ENCODE data around the gene PPTC7. TPM values are rescaled to one million over a fixed set of nuclear protein-coding genes. Genes with fewer than 3 reads are reported as not detected.

Gene PPTC7
- total and polyA plus RNA-seq, 2 of the 8 experiments (the other 6 are each of a cell fraction or from before 2014, with no cell fraction given): 8.1 to 15.9 TPM

DNA sequence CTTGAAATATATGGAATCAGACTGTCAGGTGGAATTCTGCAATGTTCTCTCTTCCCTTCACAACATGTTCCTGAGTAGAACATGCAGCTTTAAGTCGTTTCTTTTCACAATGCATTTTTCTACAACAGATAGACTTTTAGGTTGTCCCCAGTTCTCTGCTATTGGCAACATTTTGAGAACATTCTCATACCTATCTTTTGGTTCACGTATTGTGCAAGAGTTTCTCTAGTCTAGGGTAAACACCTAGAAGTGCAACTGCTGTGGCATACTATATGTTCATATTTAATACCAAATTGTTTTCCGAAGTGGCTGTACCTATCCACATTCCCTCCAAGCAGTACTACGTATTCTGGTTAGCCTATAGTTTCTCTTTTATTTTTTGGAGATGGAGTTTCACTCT lies 32.1 kb downstream of the PPTC7 start (continued):
- TF ChIP-seq YY1 (IDR thresholded peaks at IDR 0.05; ENCODE audit: low read depth, low read length) (no peak), SUZ12 (IDR thresholded peaks at IDR 0.05; ENCODE audit: low read length) (no peak), KDM4A (IDR thresholded peaks at IDR 0.05; ENCODE audit: low read depth, low read length, severe bottlenecking) (no peak), KDM1A (IDR thresholded peaks at IDR 0.05; ENCODE audit: borderline replicate concordance, low read length) (no peak), CHD2 (IDR thresholded peaks at IDR 0.05; ENCODE audit: low read length) (no peak), RFX5 (IDR thresholded peaks at IDR 0.05; ENCODE audit: borderline replicate concordance, low read depth, low read length) (no peak), RNF2 (IDR thresholded peaks at IDR 0.05; ENCODE audit: borderline replicate concordance, low read depth, low read length, missing control alignments, poor library complexity, severe bottlenecking) (no peak)
